Measurements from ENCODE around the gene REG1A.

GRCh38 chr2:79090693-79091092 lies 29.6 kb upstream of the REG1A start:
- TF ChIP-seq POLR2A (IDR thresholded peaks at IDR 0.05; ENCODE audit: low read length) (no peak), GATA1 (IDR thresholded peaks at IDR 0.05; ENCODE audit: low read depth, low read length) (no peak)

All from erythroblast (primary cell).